NCI-H2107 treated with DMSO at 0.1 percent for 48 hours (cell line): Measurements from ENCODE around the gene CCDC27.

Experiments
- DNase-seq: peaks from one replicate; lab custom pipeline; 2025; ENCODE audit not compliant: unreplicated experiment; lab: John Stamatoyannopoulos, UW

The CCDC27 gene

DNA sequence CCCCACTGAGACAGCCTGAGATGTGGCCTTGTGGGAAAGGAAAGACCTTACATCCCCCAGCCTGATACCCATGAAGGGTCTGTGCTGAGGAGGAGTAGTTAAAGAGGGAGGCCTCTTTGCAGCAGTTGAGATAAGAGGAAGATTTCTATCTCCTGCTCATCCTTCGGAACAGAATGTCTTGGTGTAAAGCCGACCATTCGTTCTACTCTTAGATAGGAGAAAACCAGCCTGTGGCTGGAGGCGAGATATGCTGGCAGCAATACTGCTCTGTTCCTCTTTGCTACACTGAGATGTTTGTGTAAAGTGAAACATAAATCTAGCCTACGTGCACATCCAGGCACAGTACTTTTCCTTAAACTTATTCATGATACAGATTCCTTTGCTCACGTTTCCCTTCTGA, 1.5 kb upstream of the CCDC27 start:
- no peak for DNase-seq

DNA sequence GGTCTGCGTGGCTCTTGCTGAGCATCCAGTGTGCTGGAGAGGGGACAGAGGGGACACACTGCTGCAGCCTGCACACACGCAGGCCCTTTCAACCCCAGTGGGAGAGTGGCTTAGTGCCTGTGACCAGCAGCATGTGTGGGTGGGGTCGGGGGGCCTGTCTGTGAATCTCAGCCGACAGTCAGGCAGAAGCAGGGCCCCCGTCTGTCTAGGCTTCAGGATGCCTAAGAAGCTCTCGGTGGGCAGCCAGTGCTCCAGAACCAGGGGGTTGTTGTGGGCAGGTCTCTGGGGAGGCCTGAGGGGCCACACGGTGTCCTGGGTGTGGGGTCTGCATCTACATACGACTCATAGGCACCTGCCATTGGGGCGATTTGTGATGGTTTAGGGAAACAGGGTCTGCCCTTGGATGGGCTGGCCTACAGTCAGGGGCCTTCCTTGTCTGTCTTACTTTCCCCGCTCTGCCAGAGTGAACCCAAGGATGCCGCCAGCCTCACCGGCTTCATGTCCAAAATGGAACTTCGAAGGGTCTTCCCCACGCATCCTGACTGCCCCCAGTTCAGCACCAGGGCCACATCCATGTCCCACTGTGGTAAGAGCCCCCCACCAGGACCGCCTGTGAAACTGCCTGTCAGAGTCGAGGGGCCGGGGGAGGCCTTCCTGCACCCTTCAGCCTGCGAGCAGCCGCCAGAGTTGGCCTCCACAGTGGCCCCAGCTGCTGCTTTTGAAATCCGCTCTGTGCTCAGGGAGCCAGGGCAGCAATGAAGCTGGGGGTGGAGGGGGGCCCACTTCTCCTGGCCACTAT, 1.6 kb downstream of the CCDC27 start:
- DNase-seq, result no peak

DNA sequence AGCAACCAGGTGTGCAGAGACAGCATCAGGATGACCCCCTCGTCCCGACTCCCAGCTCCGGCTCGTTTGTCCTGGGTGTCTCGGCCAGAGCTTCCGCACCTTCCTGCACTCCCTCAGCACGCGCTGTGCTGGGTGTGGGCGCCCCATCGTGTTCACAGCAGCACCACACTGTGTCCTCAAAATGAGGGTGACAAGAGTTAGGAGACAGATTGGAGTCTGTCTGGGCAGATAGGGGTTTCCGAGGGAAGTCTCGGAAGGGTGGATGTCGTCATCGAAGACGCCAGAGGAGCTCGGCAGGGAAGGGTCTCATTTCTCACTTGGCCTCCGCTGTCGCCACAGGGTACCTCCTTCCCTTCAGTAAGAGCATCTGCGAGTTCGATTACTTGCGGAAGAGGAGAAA, 4.1 kb downstream of the CCDC27 start:
- no peak for DNase-seq

DNA sequence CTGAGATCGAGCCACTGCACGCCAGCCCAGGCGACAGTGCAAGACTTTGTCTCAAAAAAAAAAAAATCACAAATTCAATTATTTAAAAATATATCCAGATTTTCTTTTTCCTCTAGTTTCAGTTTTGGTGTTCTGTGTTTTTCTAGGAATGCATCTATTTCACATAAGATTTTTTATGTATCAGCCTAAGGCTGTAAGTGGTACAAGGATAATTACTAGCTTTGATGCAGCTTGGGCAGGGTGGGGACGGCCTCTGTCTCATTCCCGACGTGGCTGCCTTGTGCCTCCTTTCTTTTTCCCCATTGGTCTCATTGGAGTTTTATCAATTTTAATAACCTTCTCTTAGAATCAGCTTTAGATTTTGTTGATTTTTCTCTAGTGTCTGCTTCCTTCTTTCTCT, 6.9 kb downstream of the CCDC27 start:
- DNase-seq, result no peak

DNA sequence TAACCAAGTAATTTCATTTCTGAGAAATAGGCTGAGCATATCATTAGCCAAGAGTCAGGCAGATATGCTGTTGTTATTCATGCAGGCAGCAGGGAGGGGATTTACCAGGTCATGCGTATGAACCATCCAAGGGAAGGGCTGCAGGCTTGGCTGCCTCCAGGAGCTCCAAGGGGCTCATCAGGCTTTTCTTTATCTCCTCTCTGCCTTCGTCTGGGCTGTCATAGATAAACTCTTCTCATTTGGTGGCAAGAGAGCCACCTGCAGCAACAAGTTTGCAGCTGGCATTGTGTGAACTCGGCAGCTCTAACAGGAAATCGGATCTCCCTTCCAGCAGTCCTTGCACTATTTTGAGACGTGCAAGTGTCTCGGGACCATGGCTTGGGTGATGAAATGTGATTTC, 7.5 kb downstream of the CCDC27 start:
- no peak for DNase-seq

DNA sequence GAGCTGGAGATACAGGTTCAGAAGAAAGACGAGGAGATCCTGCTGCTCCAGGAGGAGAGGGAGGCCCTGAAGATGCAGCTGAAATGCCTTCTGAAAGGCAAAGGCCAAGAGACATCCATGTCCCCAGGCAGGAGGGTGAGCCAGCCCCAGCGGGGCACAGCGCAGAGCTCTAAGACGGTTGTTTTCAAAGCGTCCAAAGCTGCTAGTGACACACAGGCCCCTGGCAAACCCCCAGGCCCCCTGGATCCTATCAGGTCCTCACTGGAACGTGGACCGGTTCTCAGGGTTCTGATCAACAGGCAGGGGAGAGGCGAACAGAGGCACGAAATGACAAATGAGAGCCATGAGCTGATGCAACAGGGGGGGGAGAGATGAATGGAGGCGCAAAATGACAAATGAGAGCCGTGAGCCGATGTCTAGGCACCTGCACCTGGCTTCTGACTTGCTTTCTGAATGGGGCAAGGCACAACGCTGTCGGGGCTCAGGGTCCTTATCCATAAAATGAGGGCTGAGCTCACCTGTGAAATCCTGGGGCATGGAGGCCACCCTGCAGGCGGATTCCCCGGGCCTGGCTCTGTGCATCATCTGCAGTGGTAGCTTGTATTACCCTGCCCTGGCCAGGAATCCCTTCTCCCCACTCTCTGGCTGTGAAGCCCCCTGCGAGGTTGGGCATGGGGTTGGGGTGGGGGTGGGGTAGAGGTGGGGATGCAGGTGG, 9.2 kb downstream of the CCDC27 start:
- DNase-seq, result no peak

DNA sequence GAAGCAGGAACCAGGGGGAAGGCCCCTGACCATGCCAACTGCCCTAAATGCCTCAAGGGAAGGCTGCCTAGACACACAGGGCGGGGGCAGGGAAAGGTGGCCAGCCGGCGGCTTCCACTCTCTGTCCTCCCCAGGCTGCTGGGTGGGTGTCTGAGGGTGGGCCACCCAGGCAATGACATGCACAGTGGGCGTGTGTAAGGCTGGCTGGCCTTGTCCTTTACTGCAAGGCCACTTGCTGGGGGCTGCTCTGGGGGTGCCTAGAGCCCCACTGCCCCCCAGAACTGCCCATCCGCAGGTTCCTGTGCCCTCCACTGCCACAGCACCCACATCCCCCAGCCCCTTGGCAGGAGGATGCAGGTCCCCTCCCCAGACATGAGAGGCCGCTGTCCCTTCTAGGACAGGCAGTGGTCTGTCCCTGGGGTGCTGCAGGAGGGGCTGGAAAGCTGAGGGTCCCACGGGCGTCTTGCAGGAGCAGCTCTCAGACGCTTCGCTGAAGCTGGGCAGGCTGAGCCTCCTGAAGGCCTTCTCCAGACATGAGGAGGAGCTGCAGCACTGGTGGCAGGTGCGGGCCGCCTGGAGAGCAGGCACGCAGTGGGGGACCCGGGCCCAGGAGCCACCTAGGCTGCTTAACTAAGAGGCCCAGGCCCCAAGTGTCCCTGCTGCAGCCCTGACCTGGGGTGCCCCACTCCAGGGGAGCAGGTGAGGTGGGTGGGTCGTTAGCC, 10.1 kb downstream of the CCDC27 start:
- no peak for DNase-seq

DNA sequence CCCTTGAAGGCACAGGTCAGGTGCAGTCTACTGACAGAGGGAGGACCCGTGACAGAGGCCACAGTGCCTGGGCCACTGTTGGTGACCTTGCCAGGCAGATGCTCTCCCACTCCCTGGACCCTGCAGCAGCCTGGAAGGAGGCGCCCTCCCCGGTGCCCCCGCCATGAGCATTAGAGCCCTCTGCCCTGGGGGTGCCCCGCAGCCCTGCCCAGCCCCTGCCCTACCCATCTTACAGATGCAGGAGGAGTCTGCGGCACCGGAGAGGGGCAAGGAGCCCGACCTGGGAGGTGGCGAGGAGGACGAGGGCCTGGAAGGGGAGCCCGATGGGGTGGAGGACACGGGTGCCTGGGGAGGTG, 10.6 kb downstream of the CCDC27 start:
- no peak for DNase-seq

DNA sequence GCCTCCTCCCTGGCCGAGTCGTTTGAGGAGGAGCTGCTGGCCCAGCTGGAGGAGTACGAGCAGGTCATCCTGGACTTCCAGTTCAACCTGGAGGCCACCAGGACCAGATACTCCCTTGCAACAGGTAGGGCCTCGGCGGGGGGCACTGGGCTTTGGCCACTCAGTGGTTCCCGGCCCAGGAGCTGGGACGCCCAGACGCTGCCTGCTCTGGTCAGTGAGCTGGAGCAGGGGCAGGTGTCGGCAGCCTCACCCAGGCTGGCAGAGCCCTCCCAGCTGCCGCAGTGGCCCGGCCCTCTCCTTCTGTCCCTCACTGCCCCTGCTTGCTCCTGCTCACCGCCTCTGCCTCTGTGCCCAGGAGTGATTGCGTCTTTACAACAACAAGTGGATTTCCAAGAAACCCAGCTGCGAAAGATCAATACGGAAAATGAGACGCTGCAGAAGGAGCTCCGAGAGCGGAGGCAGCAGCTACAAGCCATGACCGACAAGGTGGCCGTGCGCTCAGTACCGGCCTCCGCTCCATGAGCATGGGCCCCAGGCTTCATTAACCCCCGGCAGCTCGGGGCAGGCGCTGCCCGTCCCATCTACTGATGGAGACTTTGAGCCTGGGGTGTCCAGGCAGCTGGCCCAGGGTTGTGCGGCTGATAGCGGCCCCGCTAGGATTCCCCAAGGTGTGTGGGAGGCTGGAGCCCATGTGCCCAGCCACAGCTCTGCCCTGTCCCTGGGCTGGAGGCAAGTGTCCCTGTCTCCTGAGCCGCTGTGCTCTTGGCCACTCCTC, 11.3 kb downstream of the CCDC27 start:
- no peak for DNase-seq

DNA sequence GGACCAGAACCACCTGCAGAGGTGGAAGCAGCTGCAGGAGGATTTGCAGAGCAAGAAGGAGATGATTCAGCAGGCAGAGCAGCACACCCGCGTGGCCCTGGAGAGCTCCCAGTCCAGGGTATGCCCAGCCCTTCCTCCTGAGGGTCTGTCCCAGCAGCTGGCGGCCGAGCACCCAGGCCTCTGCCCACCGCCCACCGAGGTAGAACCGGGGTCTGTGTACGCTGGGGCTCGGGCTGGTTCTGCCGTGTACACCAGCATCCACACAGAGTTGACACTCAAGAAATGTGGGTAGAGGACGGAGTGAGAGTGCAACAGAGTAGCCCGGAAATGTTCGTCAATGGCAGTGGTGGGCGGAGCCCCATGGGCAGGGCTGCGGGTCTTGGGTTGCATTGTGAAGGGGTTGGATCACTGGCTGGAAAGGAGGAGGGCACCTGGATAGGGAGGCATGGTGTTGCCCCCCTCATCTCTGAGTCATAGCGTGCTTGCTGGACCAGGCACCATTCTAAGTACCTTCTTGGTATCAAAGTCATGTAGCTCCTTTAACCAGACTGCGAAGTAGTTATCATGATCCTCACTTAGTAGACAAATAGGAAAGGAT, 15.2 kb downstream of the CCDC27 start:
- DNase-seq, result no peak

DNA sequence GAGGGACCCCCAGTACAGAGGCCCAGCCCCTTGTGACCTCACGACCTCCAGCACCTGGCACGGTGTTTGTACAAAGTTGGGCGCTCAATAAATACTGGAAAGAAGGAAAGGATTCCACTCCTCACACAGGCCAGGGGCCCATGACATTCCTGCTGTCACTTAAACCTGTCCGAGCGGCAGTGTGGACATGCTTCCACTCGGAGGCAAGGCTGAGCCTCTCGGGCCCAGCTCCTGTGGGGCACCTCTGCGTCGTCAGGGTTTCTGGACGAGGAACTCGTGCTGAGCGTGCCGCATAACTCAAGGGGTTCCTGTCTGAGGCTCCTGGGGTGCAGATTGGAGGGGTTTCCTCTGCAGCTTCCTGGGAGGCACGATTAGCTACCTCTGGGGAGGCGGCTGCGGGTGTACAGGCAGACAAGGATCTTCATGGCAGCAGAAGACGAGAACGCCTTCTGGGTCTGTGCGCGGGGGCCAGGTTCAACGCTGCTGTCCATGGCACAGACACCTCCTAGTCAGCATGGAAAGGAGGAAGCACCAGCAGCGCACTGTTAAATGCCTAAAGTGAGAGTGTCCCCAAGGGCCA, 16.7 kb downstream of the CCDC27 start:
- DNase-seq, result no peak

DNA sequence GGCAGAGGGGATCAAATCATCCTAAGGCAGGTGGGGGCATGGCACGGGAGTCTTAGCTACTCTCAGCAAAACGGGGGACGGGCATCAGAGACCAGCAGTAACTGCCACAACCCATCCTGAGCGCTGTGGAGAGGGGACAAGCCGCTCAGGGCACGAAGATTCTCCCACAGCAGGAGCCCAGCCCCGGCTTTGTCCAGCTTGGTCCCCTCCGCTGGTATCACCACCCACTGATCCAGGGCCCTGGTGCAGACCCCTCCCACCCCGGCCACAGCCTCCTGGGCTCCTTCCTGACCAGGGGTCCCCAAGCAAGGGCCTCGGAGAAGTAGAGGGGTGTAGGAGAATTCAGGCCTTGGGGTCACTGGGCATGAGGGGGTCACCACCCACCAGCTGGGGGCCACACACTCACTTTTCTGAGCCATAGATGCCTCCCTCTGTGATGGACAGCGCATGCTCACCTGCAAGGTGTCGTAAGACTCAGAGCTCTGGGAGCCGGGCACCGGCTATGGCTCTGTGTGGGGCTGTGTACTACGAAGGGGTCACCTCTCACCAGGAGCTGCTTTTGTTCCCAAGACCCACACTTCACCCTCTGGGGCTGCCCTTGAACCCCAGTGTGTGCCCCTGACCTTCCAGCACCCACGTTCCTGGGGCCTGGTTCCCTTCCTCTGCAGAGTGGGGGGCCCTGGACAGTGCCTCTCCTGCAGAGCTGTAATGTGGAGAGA, 18.0 kb downstream of the CCDC27 start:
- DNase-seq, result no peak

DNA sequence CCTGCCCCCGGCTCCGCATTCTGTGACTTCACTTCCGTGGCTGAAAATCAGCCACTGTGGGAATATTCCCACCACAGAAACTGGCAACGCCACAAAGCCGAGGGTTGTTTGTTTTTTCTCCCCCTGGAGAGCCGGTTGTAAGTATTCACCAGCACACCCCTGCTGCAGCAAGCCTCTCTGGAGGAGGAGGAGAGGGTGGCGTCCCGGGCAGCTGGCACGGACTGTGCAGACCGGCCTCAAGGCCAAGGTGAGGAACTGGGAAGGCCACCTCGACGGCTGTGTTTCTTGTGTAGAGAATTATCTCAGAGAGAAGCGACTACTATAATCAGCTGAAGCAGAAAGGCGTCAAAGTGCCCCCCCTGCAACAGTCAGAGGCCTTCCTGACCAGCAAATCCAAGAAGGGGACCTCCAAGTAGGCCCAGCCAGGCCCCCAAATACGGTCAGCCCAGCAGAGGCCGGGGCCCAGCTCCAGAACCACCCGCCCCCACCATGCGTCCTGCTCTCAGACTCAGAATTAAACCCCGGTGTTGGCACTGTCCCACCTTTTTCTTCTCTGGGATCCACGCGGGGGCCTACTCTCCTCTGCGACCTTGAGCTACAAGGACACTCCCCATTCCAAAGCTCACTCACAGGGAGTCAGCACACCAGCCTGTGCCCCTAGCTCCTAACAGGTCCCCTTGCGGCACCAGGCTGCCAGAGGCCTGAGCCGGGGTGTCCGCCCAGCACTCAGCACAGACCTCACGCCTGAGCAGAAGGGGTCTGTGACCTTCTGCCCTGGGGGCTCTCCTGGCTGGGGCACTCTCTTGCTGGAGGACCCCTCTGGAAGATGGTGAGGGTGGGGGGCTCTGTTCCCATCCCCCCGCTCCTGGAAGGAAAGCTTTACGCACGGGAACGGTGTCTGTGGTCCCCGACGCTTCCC, 19.1 kb downstream of the CCDC27 start:
- no peak for DNase-seq

DNA sequence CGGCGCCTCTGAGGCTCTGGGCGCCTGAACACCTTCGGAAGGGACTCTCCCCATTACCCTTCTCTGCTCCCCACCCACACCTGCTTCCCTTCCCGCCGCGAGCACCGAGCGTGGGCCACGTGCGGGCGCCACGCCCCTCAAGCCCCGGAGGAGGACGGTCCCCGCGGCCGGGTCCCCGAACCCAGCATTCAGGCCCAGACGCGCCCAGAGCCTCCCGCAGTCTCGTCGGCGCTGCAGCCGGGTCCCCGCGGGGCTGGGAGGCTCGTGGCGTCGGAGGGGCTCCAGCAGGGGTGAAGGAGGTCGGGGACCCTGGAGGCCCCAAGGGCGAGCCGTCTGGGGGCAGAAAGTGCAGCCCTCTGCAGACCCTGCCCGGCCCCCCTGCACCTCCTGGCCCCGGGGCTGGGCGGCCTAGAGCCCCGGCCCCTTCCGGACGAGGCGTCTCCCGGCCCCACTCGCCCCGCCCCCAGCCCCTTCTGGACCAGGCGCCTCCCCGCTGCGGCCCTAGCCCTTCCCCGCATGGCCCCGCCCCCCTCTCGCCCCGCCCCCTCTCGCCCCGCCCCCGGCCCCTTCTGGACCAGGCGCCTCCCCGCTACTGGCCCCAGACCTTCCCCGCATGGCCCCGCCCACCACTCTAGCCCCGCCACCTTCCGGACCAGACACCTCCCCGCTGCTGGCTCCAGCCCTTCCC, 19.9 kb downstream of the CCDC27 start:
- DNase-seq, result no peak

DNA sequence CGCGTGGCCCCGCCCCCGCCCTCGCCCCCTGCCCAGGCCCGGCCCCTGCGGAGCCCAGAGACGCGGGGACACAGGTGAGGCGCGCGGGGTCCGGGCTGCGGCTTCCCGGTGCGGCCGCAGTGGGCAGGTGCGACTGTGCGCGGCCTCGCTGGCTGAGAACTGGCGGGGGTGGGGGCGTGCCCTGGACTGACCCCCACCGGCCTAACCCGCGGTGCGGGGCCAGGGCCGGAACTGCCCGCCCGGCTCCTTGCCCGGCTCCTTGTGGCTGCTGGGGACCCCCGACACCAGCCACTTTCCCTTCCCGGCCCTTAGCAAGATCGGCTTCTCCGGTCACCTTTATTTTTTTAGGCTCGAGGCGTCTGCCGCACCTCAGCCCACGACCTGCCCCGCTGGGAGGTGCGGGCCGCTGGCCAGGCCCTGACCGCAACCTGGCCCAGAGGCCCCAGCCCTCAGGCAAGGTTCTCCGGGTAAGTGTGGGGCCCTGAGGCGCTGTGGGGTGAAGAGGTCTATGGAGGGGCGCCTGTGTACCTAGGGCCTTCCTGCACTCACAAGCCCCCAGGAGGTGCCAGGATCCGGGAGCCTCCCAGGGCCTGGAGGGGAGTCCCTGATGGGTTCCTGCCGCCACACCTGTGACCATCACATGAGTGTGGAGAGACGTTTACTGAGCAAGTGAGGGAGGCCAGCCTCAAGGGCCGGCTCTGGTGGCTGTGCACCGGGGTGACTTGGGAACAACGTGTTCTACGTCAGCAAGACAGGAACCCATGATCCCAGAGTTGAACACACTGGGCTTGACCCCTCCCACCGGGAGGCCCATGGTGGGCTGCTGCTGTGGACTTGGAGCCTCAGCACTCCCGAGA, 20.7 kb downstream of the CCDC27 start, which contains the start of gene SMIM1:
Gene SMIM1 (plus strand): TSS at position 35 of the 857 bp plus-strand sequence. CDS start 2,625 bp downstream, outside the sequence.
- DNase-seq, result no peak

DNA sequence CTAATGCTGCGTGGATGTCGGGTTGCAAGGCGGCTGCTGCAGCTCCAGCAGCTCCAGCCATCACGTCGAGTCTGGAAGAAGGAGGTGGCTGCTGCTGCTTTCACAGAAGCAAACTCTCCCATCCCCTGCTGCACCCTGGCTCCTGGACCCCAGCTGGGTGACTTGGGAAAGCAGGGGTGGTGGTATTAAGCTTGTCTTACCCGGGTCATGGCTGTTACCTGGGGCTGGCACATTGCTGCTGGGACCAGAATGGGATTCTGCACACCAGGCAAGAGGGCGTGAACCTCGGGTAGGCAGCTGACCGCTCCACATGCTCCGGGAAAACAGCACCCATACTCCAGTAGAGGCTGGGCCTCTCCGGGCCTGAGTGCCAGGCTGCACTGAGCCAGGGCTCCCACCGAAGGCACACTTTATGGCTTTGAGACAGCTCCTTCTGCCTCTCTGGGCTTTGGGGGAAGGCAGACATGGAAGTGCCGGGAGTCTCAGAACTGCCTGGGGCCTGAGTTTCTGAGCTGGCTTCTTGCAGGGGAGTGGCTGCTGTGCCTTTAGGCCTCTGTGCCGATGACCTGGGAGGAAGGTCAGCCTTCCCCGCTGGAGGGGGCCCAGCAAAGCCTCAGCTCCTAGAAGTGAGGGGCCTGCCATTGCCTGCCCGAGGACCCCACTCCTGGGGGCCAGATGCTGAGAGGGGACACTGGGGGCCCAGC, 21.5 kb downstream of the CCDC27 start:
- DNase-seq, result no peak
